ENCODE results near the gene PCDHGA2.

Gene PCDHGA2

GRCh38 chr5:141369994-141370848 is 31.7 kb downstream of the PCDHGA2 start, which contains the start of gene PCDHGB3:
Gene PCDHGB3 (plus strand): TSS chr5:141370242. CDS start chr5:141370395, 153 bp downstream.
- POLR2A ChIA-PET, result no interaction called here
- no peak for TF ChIP-seq ZNF24 (tag by site-specific recombination; IDR thresholded peaks at IDR 0.05)
- TF ChIP-seq ZNF660 (tag by site-specific recombination; IDR thresholded peaks at IDR 0.05), result no peak
- TF ChIP-seq ZNF645 (tag by site-specific recombination; IDR thresholded peaks at IDR 0.05), result no peak
- no peak for TF ChIP-seq ZNF19 (tag by site-specific recombination; IDR thresholded peaks at IDR 0.05; ENCODE audit: low read depth)
- TF ChIP-seq ZNF488 (tag by site-specific recombination; IDR thresholded peaks at IDR 0.05), result no peak
- TF ChIP-seq ZFP41 (tag by site-specific recombination; IDR thresholded peaks at IDR 0.05; ENCODE audit: borderline replicate concordance), result no peak
- no peak for TF ChIP-seq ZNF513 (tag by site-specific recombination; IDR thresholded peaks at IDR 0.05)
- TF ChIP-seq ZNF701 (tag by site-specific recombination; IDR thresholded peaks at IDR 0.05), result no peak
- TF ChIP-seq SCRT2 (tag by site-specific recombination; IDR thresholded peaks at IDR 0.05), result no peak
- TF ChIP-seq ZNF132 (tag by site-specific recombination; IDR thresholded peaks at IDR 0.05; ENCODE audit: borderline replicate concordance), result no peak
- TF ChIP-seq, protein P1, sequence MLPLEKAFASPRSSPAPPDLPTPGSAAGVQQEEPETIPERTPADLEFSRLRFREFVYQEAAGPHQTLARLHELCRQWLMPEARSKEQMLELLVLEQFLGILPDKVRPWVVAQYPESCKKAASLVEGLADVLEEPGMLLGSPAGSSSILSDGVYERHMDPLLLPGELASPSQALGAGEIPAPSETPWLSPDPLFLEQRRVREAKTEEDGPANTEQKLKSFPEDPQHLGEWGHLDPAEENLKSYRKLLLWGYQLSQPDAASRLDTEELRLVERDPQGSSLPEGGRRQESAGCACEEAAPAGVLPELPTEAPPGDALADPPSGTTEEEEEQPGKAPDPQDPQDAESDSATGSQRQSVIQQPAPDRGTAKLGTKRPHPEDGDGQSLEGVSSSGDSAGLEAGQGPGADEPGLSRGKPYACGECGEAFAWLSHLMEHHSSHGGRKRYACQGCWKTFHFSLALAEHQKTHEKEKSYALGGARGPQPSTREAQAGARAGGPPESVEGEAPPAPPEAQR (tag by site-specific recombination; IDR thresholded peaks at IDR 0.05), result no peak
- no peak for TF ChIP-seq ZNF596 (tag by site-specific recombination; IDR thresholded peaks at IDR 0.05)
- no peak for TF ChIP-seq ZNF837 (tag by site-specific recombination; IDR thresholded peaks at IDR 0.05)
- TF ChIP-seq ZNF785 (tag by site-specific recombination; IDR thresholded peaks at IDR 0.05), result no peak
- TF ChIP-seq ZFP69B (tag by site-specific recombination; IDR thresholded peaks at IDR 0.05), result no peak
- TF ChIP-seq ZNF792 (tag by site-specific recombination; IDR thresholded peaks at IDR 0.05), result no peak
- TF ChIP-seq ZNF510 (tag by site-specific recombination; IDR thresholded peaks at IDR 0.05; ENCODE audit: insufficient replicate concordance), result no peak
- TF ChIP-seq GLI2 (tag by site-specific recombination; IDR thresholded peaks at IDR 0.05; ENCODE audit: borderline replicate concordance, low read depth), result no peak
- TF ChIP-seq ZNF266 (tag by site-specific recombination; IDR thresholded peaks at IDR 0.05; ENCODE audit: low read depth), result no peak
- TF ChIP-seq BCL11A (tag by site-specific recombination; IDR thresholded peaks at IDR 0.05; ENCODE audit: low read depth), result no peak
- no peaks in the 10 kb centered on the region; the same call in 1 of the 2 replicates for H3K9me3 ChIP-seq (ENCODE audit: control insufficient read depth, insufficient read depth, low read depth, low read length)
- CTCF ChIA-PET, result interaction anchor here (0.6 to 3.3 kb wide), 28 partner anchors 10 to 222 kb away, joined by 3 to 22 read pairs (median 4); partner anchors contain the start of genes PCDHB10, PCDHGA1, PCDHGA11 and PCDHGA12
- H3K4me1 ChIP-seq (ENCODE audit: control insufficient read depth, insufficient read depth, low read length), result no peaks in the 10 kb centered on the region
- H3K4me3 ChIP-seq (ENCODE audit: low read depth, low read length), result no peak within 1 kb of the TSS
- no peak within 1 kb of the TSS for H3K27ac ChIP-seq (ENCODE audit: extremely low read depth, low read depth, low read length)
- H3K36me3 ChIP-seq (ENCODE audit: control insufficient read depth in 2 of 2, insufficient read depth in 1 of 2, low read length in 2 of 2), result no peaks in the 10 kb centered on the region

Measured in HEK293 (cell line).